Hematopoietic multipotent progenitor cell treated with erythropoietin and hydrocortisone succinate and interleukin-3 and kit ligand, for 15 days (in vitro differentiated cells): ENCODE results near the gene PITX3.

Source experiments
- DNase-seq: peaks from one replicate; pipeline ENCODE4 v3.0.0-alpha.2; 2015; ENCODE audit warnings: low spot score

The PITX3 gene

GRCh38 chr10:102241444-102242117 lies at the start of gene PITX3:
Gene PITX3, minus strand, starts transcription at chr10:102241512. Its CDS starts 9,432 bp downstream, at chr10:102232080.
- DNase-seq: peak; percentile 95

GRCh38 chr10:102289840-102290239 lies 48.5 kb upstream of the PITX3 start:
- no peak for DNase-seq

GRCh38 chr10:102289356-102289755 lies 48.0 kb upstream of the PITX3 start:
- DNase-seq: no peak

GRCh38 chr10:102287991-102288390 lies 46.7 kb upstream of the PITX3 start:
- no peak for DNase-seq

GRCh38 chr10:102287538-102287937 lies 46.2 kb upstream of the PITX3 start:
- no peak for DNase-seq

- DNase-seq: no peak
Observed at GRCh38 chr10:102286216-102286615, 44.9 kb upstream of the PITX3 start.

GRCh38 chr10:102285133-102285532 lies 43.8 kb upstream of the PITX3 start:
- peak; percentile 68 for DNase-seq

GRCh38 chr10:102284531-102284930 lies 43.2 kb upstream of the PITX3 start:
- no peak for DNase-seq

GRCh38 chr10:102283890-102284289 lies 42.6 kb upstream of the PITX3 start:
- no peak for DNase-seq

- DNase-seq: no peak
Observed at GRCh38 chr10:102283488-102283887, 42.2 kb upstream of the PITX3 start.

- DNase-seq: no peak
Observed at GRCh38 chr10:102281102-102281487, 39.8 kb upstream of the PITX3 start.

- DNase-seq: no peak
Observed at GRCh38 chr10:102280397-102281101, 39.2 kb upstream of the PITX3 start.

- no peak for DNase-seq
Observed at GRCh38 chr10:102279104-102279503, 37.8 kb upstream of the PITX3 start.

GRCh38 chr10:102275343-102275742 lies 34.0 kb upstream of the PITX3 start:
- DNase-seq: no peak

GRCh38 chr10:102274062-102274461 lies 32.8 kb upstream of the PITX3 start:
- no peak for DNase-seq

- no peak for DNase-seq
Observed at GRCh38 chr10:102269017-102269416, 27.7 kb upstream of the PITX3 start.

- no peak for DNase-seq
Observed at GRCh38 chr10:102268375-102268888, 27.1 kb upstream of the PITX3 start.

GRCh38 chr10:102267748-102268147 lies 26.4 kb upstream of the PITX3 start:
- DNase-seq: no peak

GRCh38 chr10:102266670-102267069 lies 25.4 kb upstream of the PITX3 start:
- DNase-seq: no peak

- no peak for DNase-seq
Observed at GRCh38 chr10:102264371-102264770, 23.1 kb upstream of the PITX3 start.

GRCh38 chr10:102262744-102263370 lies 21.5 kb upstream of the PITX3 start:
- DNase-seq: no peak

- no peak for DNase-seq
Observed at GRCh38 chr10:102261842-102262241, 20.5 kb upstream of the PITX3 start.

- no peak for DNase-seq
Observed at GRCh38 chr10:102261196-102261595, 19.9 kb upstream of the PITX3 start.
